CD4-positive, alpha-beta T cell treated with Interleukin-2 at 100 ng/mL for 4 hours (primary cell): ENCODE data around the gene PITPNB.

Experiments
- DNase-seq: peaks from one replicate; pipeline ENCODE4 v3.0.0-alpha.2; 2020; ENCODE audit warnings: low spot score

The PITPNB gene

GRCh38 chr22:27919942-27920755, 1.1 kb upstream of the PITPNB start:
- no peak for DNase-seq

DNA sequence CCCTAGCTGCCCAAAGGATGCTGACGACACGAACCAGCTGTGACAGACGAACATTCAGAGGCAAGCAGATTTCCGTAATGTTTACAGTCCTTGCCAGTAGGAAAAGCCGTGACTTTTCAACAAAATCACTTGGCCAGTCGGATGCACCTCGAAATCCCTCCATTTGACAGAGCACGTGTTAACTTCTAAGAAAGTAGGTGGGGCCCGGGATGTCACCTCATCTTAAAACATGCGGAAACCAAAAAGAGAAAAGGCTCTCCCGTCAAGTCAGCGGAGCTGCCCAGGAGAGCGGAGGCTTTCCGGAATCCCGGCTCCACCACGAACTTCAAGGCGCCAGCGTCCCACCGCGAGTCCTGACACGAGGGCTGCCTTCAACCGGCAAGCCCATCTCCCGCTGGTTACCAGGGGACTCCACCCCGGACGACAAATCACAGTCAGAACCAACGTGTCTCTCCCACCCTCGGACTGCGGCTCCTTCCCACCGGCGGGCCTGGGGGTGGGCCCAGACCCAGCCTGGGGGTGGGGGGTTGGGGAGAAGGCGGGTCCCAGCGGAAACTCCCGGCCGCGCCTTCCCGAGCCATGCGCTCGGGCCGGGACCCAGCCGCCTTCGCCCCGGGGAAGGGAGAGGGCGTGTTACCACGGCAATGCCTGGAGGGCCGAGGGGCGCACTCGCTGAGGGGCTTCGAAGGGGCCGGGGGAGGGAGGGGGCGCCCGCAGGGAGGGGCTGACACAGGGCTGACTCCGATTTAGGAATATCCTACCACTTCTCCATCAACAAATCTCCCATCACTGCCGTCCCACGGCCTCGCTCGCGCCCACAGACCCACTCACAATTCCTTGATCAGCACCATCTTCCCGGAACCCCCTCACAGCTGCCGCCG, 475 bp downstream of the PITPNB start:
- peak; percentile 33 for DNase-seq

GRCh38 chr22:27915986-27916385, 3.1 kb downstream of the PITPNB start:
- DNase-seq = no peak

DNA sequence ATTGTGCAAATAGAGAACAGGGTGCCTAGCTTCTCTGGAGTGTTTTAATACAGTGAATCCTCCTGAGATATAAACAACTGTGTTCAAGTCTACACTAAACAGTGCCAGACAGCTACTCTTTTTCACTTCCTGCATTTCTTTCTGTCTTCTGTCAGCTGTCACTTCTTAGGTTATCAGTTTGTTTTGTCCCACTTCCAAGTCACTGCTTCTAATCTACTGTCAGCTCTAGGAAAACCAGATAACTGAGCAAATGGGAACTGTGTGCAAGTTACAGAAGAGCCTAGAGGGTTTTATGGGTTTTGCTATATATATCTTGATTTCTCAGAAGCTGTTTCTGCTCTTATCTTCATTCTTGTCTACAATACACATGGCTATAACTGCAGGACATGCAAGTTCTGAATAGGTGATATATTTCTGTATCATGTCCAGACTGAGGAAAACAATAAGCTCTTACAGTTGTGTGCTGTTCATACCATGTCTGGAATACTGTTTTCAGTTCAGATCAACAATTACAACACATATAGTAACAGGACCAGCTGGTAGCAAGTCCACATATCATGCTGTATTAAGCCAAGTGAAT, 5.8 kb downstream of the PITPNB start:
- no peak for DNase-seq

GRCh38 chr22:27912101-27912500, 7.0 kb downstream of the PITPNB start:
- DNase-seq = no peak

DNA sequence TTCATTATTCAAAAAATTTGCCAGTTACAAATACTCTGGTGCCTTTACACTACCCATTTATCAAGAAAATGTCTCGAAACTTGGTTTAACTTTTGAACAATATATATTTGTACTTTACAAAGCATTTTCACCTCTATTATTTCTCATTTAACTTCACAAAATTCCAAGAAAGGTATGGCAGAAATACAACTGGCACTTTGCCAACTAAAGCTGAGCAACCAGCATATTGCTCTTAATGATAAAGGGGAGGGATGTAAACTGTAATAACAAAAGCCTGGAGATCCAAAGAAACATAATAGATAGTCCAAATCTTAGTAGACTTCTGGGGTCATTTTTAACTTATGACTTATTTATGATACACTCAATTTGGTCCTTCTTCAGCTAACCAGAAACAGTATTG, 7.7 kb downstream of the PITPNB start:
- DNase-seq = no peak

DNA sequence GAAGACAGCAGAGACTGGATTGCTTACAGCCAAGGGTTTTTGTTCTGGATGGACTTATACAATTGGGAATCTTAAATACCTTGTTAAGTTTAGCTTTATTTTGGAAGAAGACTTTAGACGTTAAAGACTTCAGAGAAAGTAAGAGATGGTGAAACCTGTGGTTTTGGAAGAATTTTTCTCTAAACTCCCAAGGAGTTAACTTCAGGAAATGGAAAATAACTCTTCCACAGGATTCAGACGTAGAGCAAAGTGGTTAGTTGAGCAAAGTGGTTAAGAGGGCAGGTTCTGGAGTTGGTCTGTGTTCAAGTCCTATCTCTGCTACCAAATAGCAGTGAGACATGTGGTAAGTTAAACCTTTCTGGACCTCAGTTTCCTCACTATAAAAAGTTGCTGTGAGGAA, 12.8 kb downstream of the PITPNB start:
- DNase-seq = no peak

GRCh38 chr22:27905653-27906052, 13.4 kb downstream of the PITPNB start:
- DNase-seq = no peak

GRCh38 chr22:27903805-27904473, 15.1 kb downstream of the PITPNB start:
- DNase-seq = peak; percentile 15

DNA sequence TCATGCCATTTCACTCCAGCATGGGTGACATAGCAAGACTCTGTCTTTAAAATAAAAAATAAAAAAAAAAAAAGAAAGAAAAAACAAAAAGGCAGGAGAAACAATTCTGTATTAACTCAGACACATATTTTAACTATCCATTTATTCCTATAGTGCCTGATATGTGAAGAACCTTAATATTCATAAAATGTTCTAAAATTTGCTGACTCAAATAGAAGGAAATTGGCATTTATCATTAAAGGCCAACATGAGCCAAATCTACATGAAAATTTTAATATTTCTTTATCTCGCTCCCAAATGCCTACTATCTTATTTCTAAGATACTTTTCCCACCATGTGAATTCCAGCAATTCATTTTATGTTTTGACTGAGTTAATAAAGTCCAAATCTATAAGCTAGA, 18.9 kb downstream of the PITPNB start:
- no peak for DNase-seq

DNA sequence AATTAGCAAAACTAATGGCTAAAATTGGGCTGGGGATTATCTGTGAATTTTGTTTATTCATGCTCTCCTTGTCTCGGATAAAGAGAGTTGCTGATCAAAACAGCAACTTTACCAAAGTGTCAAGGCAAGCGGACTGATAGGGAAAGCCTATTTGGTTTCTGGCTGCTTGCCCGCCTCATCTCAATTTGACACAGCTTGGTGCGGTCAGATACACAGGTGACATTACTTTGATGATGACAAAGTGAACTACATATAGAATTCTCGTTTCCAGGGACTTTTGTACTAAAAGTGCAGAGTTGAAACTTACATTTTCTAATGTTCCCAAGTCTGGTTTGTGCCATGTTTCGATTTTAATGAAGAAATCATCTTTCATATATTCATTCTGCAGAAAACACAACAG, 22.8 kb downstream of the PITPNB start:
- no peak for DNase-seq

DNA sequence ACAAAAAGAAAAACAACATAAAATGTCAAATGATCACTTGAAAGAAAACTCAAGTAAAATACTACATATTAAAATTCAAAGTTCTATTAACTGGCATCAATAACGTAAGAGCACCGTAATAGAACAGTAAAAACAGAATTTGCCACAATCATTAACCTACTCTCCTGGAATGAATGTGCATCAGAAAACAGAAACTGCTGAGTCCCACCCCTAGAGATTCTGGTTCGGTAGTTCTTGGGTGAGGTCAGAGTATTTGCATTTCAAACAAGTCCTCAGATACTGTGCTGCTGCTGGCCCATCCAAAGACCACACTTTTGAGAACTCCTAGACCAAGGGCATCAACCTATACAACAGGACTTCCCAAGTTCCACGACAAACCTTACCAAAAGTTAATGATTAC, 23.5 kb downstream of the PITPNB start:
- DNase-seq = no peak

GRCh38 chr22:27892811-27893210, 26.2 kb downstream of the PITPNB start:
- DNase-seq = no peak

GRCh38 chr22:27892064-27892463, 27.0 kb downstream of the PITPNB start:
- DNase-seq = no peak

- DNase-seq = no peak
Observed at GRCh38 chr22:27888310-27888709, 30.7 kb downstream of the PITPNB start.

- no peak for DNase-seq
Observed at GRCh38 chr22:27886843-27887151, 32.3 kb downstream of the PITPNB start.

GRCh38 chr22:27885977-27886842, 32.8 kb downstream of the PITPNB start:
- peak; percentile 53 for DNase-seq

DNA sequence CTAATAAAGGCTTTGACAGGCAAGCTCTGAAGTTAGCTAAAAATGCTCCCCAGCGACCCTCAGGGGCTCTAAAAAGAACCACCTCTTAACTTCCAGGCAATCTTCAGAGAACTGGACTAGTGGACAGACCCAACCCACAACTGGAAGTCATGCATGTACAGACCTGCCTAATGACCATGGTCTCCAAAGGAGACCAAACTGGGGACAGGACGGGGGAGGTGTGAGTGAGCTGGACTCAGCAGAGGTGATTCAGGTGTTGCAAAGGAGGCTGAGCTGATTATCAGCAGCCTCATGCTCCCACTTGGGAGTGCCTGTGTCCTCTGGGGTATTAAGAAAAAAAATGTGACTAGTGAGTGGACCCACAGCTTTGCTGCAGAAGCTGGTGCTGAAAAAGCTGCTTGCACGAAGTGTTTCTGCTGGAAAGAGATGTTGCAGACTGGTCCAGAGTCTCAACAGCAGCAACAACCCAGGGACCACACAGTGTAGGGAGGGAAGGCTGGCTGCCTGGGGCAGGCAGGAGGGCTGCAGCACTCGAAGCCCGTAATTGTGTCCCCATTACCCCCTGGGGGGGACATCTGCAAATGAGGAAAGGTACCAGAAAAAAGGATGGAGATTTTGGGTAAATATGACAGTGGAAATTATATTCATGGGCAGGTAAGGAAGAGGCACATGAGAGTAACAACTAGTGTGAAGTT, 35.3 kb downstream of the PITPNB start:
- no peak for DNase-seq

- DNase-seq = no peak
Observed at GRCh38 chr22:27882507-27883290, 36.4 kb downstream of the PITPNB start.

GRCh38 chr22:27881421-27881820, 37.6 kb downstream of the PITPNB start:
- DNase-seq = no peak
